Retinal pigment epithelial cell (primary cell): Measurements from ENCODE around the gene BFSP2.

Experiments
- DNase-seq: peaks from one replicate; pipeline ENCODE4 v3.0.0-alpha.2; 2010; ENCODE audit warnings: low read depth
- H3K4me3 ChIP-seq: 2 replicates; pipeline ENCODE4 v1.5.1; 2011; ENCODE audit warnings: mild to moderate bottlenecking, low read length, control low read depth, moderate library complexity
- TF ChIP-seq, protein P1 (sequence below): conservative IDR thresholded peaks from 2 replicates; pipeline ENCODE4 v1.5.1; 2011; ENCODE audit warnings: low read depth, low read length, control low read depth, inconsistent platforms

Gene BFSP2

GRCh38 chr3:133426721-133427120 lies 26.9 kb downstream of the BFSP2 start:
- TF ChIP-seq, protein P1, sequence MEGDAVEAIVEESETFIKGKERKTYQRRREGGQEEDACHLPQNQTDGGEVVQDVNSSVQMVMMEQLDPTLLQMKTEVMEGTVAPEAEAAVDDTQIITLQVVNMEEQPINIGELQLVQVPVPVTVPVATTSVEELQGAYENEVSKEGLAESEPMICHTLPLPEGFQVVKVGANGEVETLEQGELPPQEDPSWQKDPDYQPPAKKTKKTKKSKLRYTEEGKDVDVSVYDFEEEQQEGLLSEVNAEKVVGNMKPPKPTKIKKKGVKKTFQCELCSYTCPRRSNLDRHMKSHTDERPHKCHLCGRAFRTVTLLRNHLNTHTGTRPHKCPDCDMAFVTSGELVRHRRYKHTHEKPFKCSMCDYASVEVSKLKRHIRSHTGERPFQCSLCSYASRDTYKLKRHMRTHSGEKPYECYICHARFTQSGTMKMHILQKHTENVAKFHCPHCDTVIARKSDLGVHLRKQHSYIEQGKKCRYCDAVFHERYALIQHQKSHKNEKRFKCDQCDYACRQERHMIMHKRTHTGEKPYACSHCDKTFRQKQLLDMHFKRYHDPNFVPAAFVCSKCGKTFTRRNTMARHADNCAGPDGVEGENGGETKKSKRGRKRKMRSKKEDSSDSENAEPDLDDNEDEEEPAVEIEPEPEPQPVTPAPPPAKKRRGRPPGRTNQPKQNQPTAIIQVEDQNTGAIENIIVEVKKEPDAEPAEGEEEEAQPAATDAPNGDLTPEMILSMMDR = no peak
- no peak overlapping the region for H3K4me3 ChIP-seq
- peak; percentile 79 for DNase-seq

GRCh38 chr3:133428552-133428951 lies 28.7 kb downstream of the BFSP2 start:
- no peak for DNase-seq
- H3K4me3 ChIP-seq = no peak overlapping the region
- TF ChIP-seq, protein P1 = no peak

- no peak for DNase-seq
- no peak overlapping the region for H3K4me3 ChIP-seq
- TF ChIP-seq, protein P1 = no peak
Measured at GRCh38 chr3:133429063-133429462, 29.2 kb downstream of the BFSP2 start.

DNA sequence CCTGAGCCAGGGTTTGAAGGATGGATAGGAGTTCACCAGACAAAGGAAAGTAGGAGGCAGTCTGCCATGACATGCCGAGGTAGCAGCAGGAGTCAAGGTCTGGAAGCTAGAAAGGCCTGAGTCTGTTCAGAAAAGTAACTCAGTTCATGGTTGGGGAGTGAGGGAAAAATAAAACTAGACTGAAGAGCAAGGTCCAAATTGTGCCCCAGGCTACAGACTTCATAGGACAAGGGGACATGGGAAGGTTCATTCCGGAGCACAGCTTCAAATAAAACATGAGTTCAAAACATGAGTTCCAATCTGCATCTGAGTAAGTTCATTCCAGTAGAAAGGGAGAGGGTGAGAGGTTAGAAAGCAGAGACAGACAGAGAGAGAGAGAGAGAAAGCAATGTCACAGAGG lies 39.7 kb downstream of the BFSP2 start:
- DNase-seq = no peak
- no peak overlapping the region for H3K4me3 ChIP-seq
- TF ChIP-seq, protein P1 = no peak

DNA sequence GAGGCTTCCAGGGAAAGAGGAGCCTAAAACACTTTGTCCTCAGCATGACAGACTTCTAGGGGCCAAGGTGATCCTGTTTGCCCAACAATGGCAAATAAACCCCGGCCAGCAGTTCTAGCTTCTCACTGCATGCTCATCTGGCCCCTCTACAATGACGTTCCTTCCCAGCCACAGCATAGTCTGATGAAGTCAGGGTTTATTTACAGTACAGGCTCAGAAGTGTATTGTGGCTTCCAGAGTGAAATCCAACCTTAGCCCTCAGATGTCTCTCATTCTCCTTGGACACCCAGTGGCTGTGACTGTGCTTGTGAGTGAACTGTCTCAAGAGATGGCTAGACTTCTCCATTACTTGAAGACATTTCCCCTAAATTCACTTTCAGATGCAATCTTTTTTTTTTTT lies 40.8 kb downstream of the BFSP2 start:
- no peak overlapping the region for H3K4me3 ChIP-seq
- DNase-seq = no peak
- TF ChIP-seq, protein P1 = no peak

- TF ChIP-seq, protein P1 = no peak
- no peak overlapping the region for H3K4me3 ChIP-seq
- DNase-seq = no peak
Measured at GRCh38 chr3:133441867-133442270, 42.0 kb downstream of the BFSP2 start.

DNA sequence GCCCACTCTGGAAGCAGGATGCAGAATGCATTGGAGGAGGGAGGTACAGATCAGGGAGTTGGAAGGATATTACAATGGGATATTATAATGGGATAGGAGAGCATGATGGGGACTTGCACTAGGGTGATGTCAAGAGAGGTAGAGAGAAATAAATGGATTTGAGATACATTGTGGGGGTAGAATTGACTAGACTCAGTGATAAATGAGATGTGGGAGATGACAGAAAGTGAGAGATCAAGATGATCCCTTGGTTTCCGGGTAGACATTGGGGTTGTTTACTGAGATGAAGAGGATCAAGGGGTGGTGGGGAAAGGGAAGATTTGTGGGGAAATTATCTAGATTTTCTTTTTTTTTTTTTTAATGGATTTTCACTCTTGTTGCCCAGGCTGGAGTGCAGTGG lies 42.7 kb downstream of the BFSP2 start:
- TF ChIP-seq, protein P1 = no peak
- no peak overlapping the region for H3K4me3 ChIP-seq
- no peak for DNase-seq
